K562 (cell line): ENCODE data around the gene RELA.

ENCODE experiments used
- CREB1 ChIP-seq, 2 experiments: sonication (generic) in 1 of 2; formaldehyde crosslinking in 1 of 2; IDR thresholded peaks; 2 replicates each; pipeline versions ENCODE4 v1.6.1 to v1.8.0; 2012 to 2022; ENCODE audit warnings: inconsistent platforms in 1 of 2, mild to moderate bottlenecking in 1 of 2, missing genetic modification reagents in 1 of 2, moderate library complexity in 1 of 2
- CTCF ChIP-seq, 3 experiments: IDR thresholded peaks in 2 of 3; conservative IDR thresholded peaks in 1 of 3; 2 replicates each; pipeline ENCODE4 v1.5.1; 2011 to 2012; ENCODE audit warnings: low read length in 3 of 3, mild to moderate bottlenecking in 3 of 3, control low read depth in 2 of 3, improper control_type of control experiment in 1 of 3, inconsistent platforms in 1 of 3, low read depth in 1 of 3, mixed read lengths in 1 of 3, moderate library complexity in 1 of 3; ENCODE audit not compliant: insufficient read depth in 2 of 3
- ZFP36 ChIP-seq: fragments of 150-350 bp; IDR thresholded peaks from 2 replicates; pipeline ENCODE4 v1.6.1; 2018; ENCODE audit warnings: low read length, low read depth; ENCODE audit not compliant: partially characterized antibody
- ZNF507 ChIP-seq: conservative IDR thresholded peaks from 2 replicates; pipeline ENCODE4 v1.6.1; 2017; ENCODE audit warnings: missing genetic modification characterization, missing compliant biosample characterization

GRCh38 chr11:65611028-65611757 is 51.5 kb downstream of the RELA start:
- TF ChIP-seq CREB1 (IDR thresholded peaks at IDR 0.05) (no peak), CREB1 (CRISPR knock-in tag; IDR thresholded peaks at IDR 0.05) (no peak), ZNF507 (tag) (no peak), CTCF (IDR thresholded peaks at IDR 0.05 in 2 of 3, conservative IDR thresholded peaks at IDR 0.05 in 1 of 3; ENCODE audit: insufficient read depth in 2 of 3, low read depth in 1 of 3, low read length in 3 of 3) (no peak), ZFP36 (no peak)
